Aorta (tissue), 5 donors: ENCODE measurements around the gene RBM47. TPM values are rescaled to one million over a fixed set of nuclear protein-coding genes. Genes with fewer than 3 reads are reported as not detected.
"Not testable (repeated sequence)": the region's sequence is repeated elsewhere in the genome, so short reads cannot be mapped to it uniquely, and the experiment has no call there.

Source experiments
- ATAC-seq: fragments of 200-7000 bp; cut with Tn5 transposase; one replicate; pipeline ENCODE4 v1.9.1; 2022; ENCODE audit warnings: moderate library complexity; ENCODE audit not compliant: low FRiP score
- DNase-seq, 2 donors: peaks; one replicate each; pipeline ENCODE4 v3.0.0-alpha.2; 2020
- H3K27ac ChIP-seq, 2 donors: one replicate each; pipeline ENCODE4 v1.5.1; 2013; ENCODE audit warnings: low read length in 2 of 2, mild to moderate bottlenecking in 2 of 2, moderate library complexity in 2 of 2, control low read depth in 1 of 2, inconsistent platforms in 1 of 2, low read depth in 1 of 2
- H3K27me3 ChIP-seq, 2 donors: one replicate each; pipeline ENCODE4 v1.6.1; 2013; ENCODE audit warnings: control low read depth in 1 of 2, low read length in 1 of 2, mild to moderate bottlenecking in 1 of 2, moderate library complexity in 1 of 2; ENCODE audit not compliant: insufficient read depth in 2 of 2, control insufficient read depth in 1 of 2
- H3K36me3 ChIP-seq, 2 donors: one replicate each; pipeline ENCODE4 v1.6.1; 2013; ENCODE audit warnings: control low read depth in 1 of 2, low read length in 1 of 2, mild to moderate bottlenecking in 1 of 2; ENCODE audit not compliant: insufficient read depth in 2 of 2, control insufficient read depth in 1 of 2
- H3K4me1 ChIP-seq, 2 donors: one replicate each; pipeline ENCODE4 v1.6.1; 2013; ENCODE audit warnings: low read length in 2 of 2, control low read depth in 1 of 2, mild to moderate bottlenecking in 1 of 2, moderate library complexity in 1 of 2; ENCODE audit not compliant: insufficient read depth in 2 of 2, control insufficient read depth in 1 of 2
- H3K4me3 ChIP-seq, 2 donors: one replicate each; pipeline ENCODE4 v1.5.1; 2013; ENCODE audit warnings: low read length in 2 of 2, control low read depth in 1 of 2, mild to moderate bottlenecking in 1 of 2
- H3K9me3 ChIP-seq: one replicate; pipeline ENCODE4 v1.6.1; 2013; ENCODE audit warnings: mild to moderate bottlenecking, low read length; ENCODE audit not compliant: control insufficient read depth
- WGBS, 2 donors: extraction: QIAGEN DNeasy Blood & Tissue Kit; methylation state at CpG; one replicate each; pipeline ENCODE4 v1.1.7; 2013; 5-methylcytosine and 5-hydroxymethylcytosine counted together
- intact Hi-C, 2 donors: fragments of 100-400 bp; cut with DNase I; formaldehyde crosslinking; loops; one replicate each; pipeline versions ENCODE4 v1.14.2 to v1.15.0; 2022
- polyA plus RNA-seq, 2 donors: library from polyadenylated mRNA; stranded (reverse); fragments of 200-250 nt; gene quantifications; one replicate each; pipeline ENCODE4 v1.2.3, GENCODE V29; 2013
- total RNA-seq, 2 donors: library from RNA; stranded (reverse); fragmentation: NEBNext Ultra II Directional; extraction: Animal tissue kit (Norgen Biotek cat#: 25700); gene quantifications; one replicate each; pipeline ENCODE4 v1.2.1, GENCODE V29; 2021
- donor health status: healthy with polysubstance abuse.
- donor health status: Bipolar disorder and iron deficiency.
- donor health status: DM: no; HTN: no; CAD: no.
- donor health status: DM: no; HTN: no; CAD: no.
- donor health status: DM: yes; HTN: yes; CAD: no.

Gene RBM47
- total and polyA plus RNA-seq, 4 donors = 1.8 to 33.5 (median 23.1) TPM

DNA sequence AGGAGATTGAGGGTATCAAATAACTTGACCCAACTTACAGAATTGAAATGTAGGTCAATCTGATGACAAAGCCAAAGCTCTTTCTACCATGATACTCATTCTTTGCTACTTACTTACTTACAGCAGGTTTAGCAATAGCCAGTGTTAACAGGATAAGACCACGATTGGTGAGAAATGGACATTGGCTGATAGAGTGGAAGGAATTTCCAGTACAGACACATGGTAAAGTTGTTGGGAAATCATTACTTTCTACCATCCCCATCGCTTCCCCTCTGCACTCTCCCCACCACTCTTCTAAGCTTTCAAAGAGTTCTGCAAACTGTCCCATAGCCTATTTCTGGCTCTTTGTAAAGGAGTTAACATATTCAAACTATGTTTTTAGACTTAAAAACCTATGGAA lies 174.8 kb downstream of the RBM47 start:
- intact Hi-C loops = no loop called here
- Histone ChIP-seq H3K9me3 (no peaks in the 10 kb centered on the region), H3K4me1 (no peaks in the 10 kb centered on the region), H3K4me3 (no peak overlapping the region), H3K36me3 (no peaks in the 10 kb centered on the region), H3K27me3 (no peaks in the 10 kb centered on the region), H3K27ac (no peak overlapping the region)
- 83 to 90% methylated on average over 2 of the region's 2 CpGs for WGBS, 2 donors
- DNase-seq (no peak), ATAC-seq (no peak)

GRCh38 chr4:40453912-40454311 lies 175.8 kb downstream of the RBM47 start:
- Histone ChIP-seq H3K4me1 (no peaks in the 10 kb centered on the region), H3K4me3 (no peak overlapping the region), H3K27ac (no peak overlapping the region), H3K9me3 (no peaks in the 10 kb centered on the region), H3K36me3 (no peaks in the 10 kb centered on the region), H3K27me3 (no peaks in the 10 kb centered on the region)
- intact Hi-C loops = no loop called here
- 75 to 82% methylated on average over 6 of the region's 6 CpGs for WGBS, 2 donors
- ATAC-seq (no peak), DNase-seq (no peak)

GRCh38 chr4:40448875-40449274 lies 180.8 kb downstream of the RBM47 start:
- ATAC-seq (no peak), DNase-seq (no peak)
- Histone ChIP-seq H3K4me3 (no peak overlapping the region), H3K4me1 (no peaks in the 10 kb centered on the region), H3K27ac (no peak overlapping the region), H3K9me3 (no peaks in the 10 kb centered on the region), H3K27me3 (no peaks in the 10 kb centered on the region), H3K36me3 (no peaks in the 10 kb centered on the region)
- intact Hi-C loops = no loop called here
- 68 to 69% methylated on average over 4 of the region's 4 CpGs for WGBS, 2 donors

DNA sequence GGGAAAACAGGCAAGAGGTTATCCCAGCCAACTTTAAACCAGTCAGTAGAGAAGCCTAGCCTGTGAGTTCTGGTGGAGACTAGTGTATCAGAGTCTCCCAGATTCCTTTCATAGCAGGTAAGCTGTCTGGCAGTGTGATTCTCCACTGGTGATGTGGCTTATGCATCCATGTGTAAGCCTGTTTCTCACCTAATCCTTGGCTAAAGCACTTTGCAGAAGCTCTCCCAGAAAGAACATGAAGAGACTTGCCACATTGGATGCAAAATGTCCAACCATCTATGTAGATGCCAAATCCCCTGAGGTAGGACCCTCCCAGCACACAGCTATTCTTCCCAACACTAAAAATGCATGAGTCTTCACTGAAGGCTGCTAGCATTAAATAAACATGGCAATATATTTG lies 182.8 kb downstream of the RBM47 start:
- ATAC-seq (no peak), DNase-seq (no peak)
- no peaks in the 10 kb centered on the region for H3K27me3 ChIP-seq
- intact Hi-C loops = no loop called here
- no peaks in the 10 kb centered on the region for H3K4me1 ChIP-seq
- H3K4me3 ChIP-seq = no peak overlapping the region
- H3K36me3 ChIP-seq = no peaks in the 10 kb centered on the region
- no peaks in the 10 kb centered on the region for H3K9me3 ChIP-seq
- no peak overlapping the region for H3K27ac ChIP-seq

- intact Hi-C loops, H3K9me3 ChIP-seq, H3K27ac ChIP-seq, H3K36me3 ChIP-seq, H3K4me1 ChIP-seq, ATAC-seq, DNase-seq, H3K27me3 ChIP-seq, H3K4me3 ChIP-seq: not testable (repeated sequence)
- WGBS, 2 donors = 87 to 90% methylated on average over 2 of the region's 2 CpGs
Observed at GRCh38 chr4:40446261-40446750, 183.4 kb downstream of the RBM47 start.

GRCh38 chr4:40445671-40446070 lies 184.0 kb downstream of the RBM47 start:
- Histone ChIP-seq H3K27ac (no peak overlapping the region), H3K9me3 (no peaks in the 10 kb centered on the region), H3K27me3 (no peaks in the 10 kb centered on the region), H3K36me3 (no peaks in the 10 kb centered on the region), H3K4me1 (no peaks in the 10 kb centered on the region), H3K4me3 (no peak overlapping the region)
- WGBS, 2 donors = 8 to 9% methylated on average over 2 of the region's 2 CpGs
- ATAC-seq = no peak
- no peak for DNase-seq
- intact Hi-C loops = no loop called here

GRCh38 chr4:40441430-40441829 lies 188.2 kb downstream of the RBM47 start:
- DNase-seq (no peak), ATAC-seq (no peak)
- Histone ChIP-seq H3K9me3 (no peaks in the 10 kb centered on the region), H3K4me1 (no peaks in the 10 kb centered on the region), H3K27ac (no peak overlapping the region), H3K36me3 (no peaks in the 10 kb centered on the region), H3K4me3 (no peak overlapping the region), H3K27me3 (no peaks in the 10 kb centered on the region)
- WGBS, 2 donors = 64 to 77% methylated on average over 1 of the region's 1 CpG
- intact Hi-C loops = no loop called here

GRCh38 chr4:40439519-40439918 lies 190.1 kb downstream of the RBM47 start:
- intact Hi-C loops = no loop called here
- H3K4me1 ChIP-seq = no peaks in the 10 kb centered on the region
- H3K27me3 ChIP-seq = no peaks in the 10 kb centered on the region
- no peak overlapping the region for H3K4me3 ChIP-seq
- H3K36me3 ChIP-seq = no peaks in the 10 kb centered on the region
- H3K27ac ChIP-seq = no peak overlapping the region
- 41 to 55% methylated on average over 1 of the region's 1 CpG for WGBS, 2 donors
- H3K9me3 ChIP-seq = no peaks in the 10 kb centered on the region
- ATAC-seq = no peak
- DNase-seq = no peak

- H3K4me3 ChIP-seq = no peak overlapping the region
- H3K27me3 ChIP-seq = no peaks in the 10 kb centered on the region
- H3K4me1 ChIP-seq = no peaks in the 10 kb centered on the region
- H3K9me3 ChIP-seq = no peaks in the 10 kb centered on the region
- 95 to 97% methylated on average over 64 of the region's 64 CpGs for WGBS, 2 donors
- no peaks in the 10 kb centered on the region for H3K36me3 ChIP-seq
- DNase-seq (no peak), ATAC-seq (no peak)
- intact Hi-C loops = no loop called here
- no peak overlapping the region for H3K27ac ChIP-seq
Observed at GRCh38 chr4:40438384-40439026, 191.2 kb downstream of the RBM47 start.
